ENCODE results near the gene ATP11A. TPM values are rescaled to one million over a fixed set of nuclear protein-coding genes. Genes with fewer than 3 reads are reported as not detected.

Gene ATP11A
- total and polyA plus RNA-seq, 7 donors, result 3.9 to 48.6 (median 26.4) TPM

DNA sequence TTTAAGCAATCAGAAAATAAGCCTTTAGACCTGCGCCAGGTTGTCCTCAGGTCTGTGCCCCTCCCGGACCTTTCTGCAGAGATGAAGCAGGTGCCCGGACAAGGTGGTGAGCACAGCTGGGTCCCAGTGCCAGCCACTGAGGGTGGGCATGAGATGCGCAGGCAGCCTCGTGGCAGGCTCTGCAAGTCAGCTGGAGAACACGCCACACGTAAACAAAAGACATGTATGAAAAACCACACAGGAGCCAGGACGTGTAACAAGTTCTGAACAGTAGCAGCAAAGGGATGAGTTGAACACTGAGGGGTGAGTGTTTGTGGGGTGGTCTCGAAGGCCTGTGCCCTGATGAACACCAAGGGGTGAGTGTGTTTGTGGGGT lies 210.4 kb downstream of the ATP11A start:
- H3K9me3 ChIP-seq, result no peaks in the 10 kb centered on the region
- no peak overlapping the region for H3K27ac ChIP-seq
- peaks cover 0 to 41% (median 7%) of the 10 kb centered on the region in 3 donors for H3K27me3 ChIP-seq (ENCODE audit: insufficient read depth in 3 of 3, low read length in 2 of 3)
- WGBS, 3 donors, result 87 to 93% (median 87%) methylated on average over 9 of the region's 9 CpGs
- no peaks in the 10 kb centered on the region for H3K4me1 ChIP-seq
- DNase-seq (no peak), ATAC-seq (no peak)
- no peaks in the 10 kb centered on the region for H3K36me3 ChIP-seq (ENCODE audit: insufficient read depth in 1 of 2, low read depth in 1 of 2)
- no peak overlapping the region for H3K4me3 ChIP-seq
- intact Hi-C loops (cut with DNase I), result no loop called here
- TF ChIP-seq, protein P1, sequence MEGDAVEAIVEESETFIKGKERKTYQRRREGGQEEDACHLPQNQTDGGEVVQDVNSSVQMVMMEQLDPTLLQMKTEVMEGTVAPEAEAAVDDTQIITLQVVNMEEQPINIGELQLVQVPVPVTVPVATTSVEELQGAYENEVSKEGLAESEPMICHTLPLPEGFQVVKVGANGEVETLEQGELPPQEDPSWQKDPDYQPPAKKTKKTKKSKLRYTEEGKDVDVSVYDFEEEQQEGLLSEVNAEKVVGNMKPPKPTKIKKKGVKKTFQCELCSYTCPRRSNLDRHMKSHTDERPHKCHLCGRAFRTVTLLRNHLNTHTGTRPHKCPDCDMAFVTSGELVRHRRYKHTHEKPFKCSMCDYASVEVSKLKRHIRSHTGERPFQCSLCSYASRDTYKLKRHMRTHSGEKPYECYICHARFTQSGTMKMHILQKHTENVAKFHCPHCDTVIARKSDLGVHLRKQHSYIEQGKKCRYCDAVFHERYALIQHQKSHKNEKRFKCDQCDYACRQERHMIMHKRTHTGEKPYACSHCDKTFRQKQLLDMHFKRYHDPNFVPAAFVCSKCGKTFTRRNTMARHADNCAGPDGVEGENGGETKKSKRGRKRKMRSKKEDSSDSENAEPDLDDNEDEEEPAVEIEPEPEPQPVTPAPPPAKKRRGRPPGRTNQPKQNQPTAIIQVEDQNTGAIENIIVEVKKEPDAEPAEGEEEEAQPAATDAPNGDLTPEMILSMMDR (IDR thresholded peaks at IDR 0.05), result no peak

DNA sequence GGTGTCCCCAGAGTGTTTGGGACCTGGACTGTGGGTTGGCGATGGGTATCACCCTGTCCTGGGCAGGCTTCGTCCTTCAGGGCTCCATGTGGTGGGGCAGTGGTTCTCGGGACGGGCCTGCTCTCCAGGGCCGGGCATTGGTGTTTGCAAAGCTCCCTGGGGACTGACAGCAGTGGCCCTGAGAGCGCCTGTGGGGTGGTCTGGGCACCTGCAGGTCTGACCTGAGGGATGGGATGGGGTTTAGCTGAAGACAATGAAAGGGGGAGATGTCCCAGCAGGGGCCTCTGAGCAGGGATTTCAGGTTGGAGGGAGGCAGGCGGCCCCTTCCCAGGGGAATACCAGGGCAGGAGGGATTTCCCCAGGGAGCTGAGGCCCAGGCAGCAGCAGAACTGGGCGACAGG lies 210.9 kb downstream of the ATP11A start:
- Histone ChIP-seq H3K27ac (no peak overlapping the region), H3K9me3 (no peaks in the 10 kb centered on the region), H3K36me3 (ENCODE audit: insufficient read depth in 1 of 2, low read depth in 1 of 2) (no peaks in the 10 kb centered on the region), H3K4me3 (no peak overlapping the region), H3K27me3 (ENCODE audit: insufficient read depth in 3 of 3, low read length in 2 of 3) (peaks cover 0 to 37% (median 7%) of the 10 kb centered on the region in 3 donors), H3K4me1 (no peaks in the 10 kb centered on the region)
- intact Hi-C loops (cut with DNase I), result no loop called here
- ATAC-seq (no peak), DNase-seq (no peak)
- WGBS, 3 donors, result 78 to 89% (median 82%) methylated on average over 8 of the region's 8 CpGs
- TF ChIP-seq, protein P1 (IDR thresholded peaks at IDR 0.05), result no peak

- Histone ChIP-seq H3K27me3 (ENCODE audit: insufficient read depth in 3 of 3, low read length in 2 of 3) (peaks cover 0 to 22% (median 9%) of the 10 kb centered on the region in 3 donors), H3K36me3 (ENCODE audit: insufficient read depth in 1 of 2, low read depth in 1 of 2) (no peaks in the 10 kb centered on the region), H3K9me3 (no peaks in the 10 kb centered on the region), H3K27ac (no peak overlapping the region), H3K4me1 (no peaks in the 10 kb centered on the region), H3K4me3 (no peak overlapping the region)
- DNase-seq, result no peak
- WGBS, 3 donors, result 72 to 78% (median 75%) methylated on average over 14 of the region's 14 CpGs
- intact Hi-C loops (cut with DNase I), result no loop called here
- TF ChIP-seq, protein P1 (IDR thresholded peaks at IDR 0.05), result no peak
- ATAC-seq, result no peak
Measured at GRCh38 chr13:112902101-112902651, 212.3 kb downstream of the ATP11A start.

DNA sequence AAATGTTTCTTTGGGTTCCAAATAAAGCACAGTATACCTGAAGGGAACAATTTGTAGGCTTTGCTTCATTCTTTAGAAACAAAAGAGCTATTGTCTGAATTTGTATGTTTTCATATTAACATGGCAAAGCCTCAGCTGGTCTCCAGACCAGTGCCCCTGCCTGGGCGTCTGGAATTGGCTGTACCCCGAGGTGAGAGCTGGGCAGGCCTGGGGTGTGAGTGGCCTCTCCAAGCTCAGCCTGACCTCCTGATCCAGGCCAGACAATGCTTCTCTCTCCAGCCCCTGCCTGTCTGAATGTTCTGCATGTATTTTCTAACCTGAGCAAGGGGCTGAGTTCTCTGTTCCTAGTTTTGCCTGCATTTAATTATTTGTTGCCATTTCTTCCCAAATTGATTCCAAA lies 212.8 kb downstream of the ATP11A start:
- Histone ChIP-seq H3K4me3 (no peak overlapping the region), H3K27ac (no peak overlapping the region), H3K27me3 (ENCODE audit: insufficient read depth in 3 of 3, low read length in 2 of 3) (peaks cover 0 to 20% (median 10%) of the 10 kb centered on the region in 3 donors), H3K4me1 (no peaks in the 10 kb centered on the region), H3K36me3 (ENCODE audit: insufficient read depth in 1 of 2, low read depth in 1 of 2) (no peaks in the 10 kb centered on the region), H3K9me3 (no peaks in the 10 kb centered on the region)
- ATAC-seq, result no peak
- TF ChIP-seq, protein P1 (IDR thresholded peaks at IDR 0.05), result no peak
- WGBS, 3 donors, result 67 to 93% (median 72%) methylated on average over 2 of the region's 2 CpGs
- intact Hi-C loops (cut with DNase I), result no loop called here
- no peak for DNase-seq

DNA sequence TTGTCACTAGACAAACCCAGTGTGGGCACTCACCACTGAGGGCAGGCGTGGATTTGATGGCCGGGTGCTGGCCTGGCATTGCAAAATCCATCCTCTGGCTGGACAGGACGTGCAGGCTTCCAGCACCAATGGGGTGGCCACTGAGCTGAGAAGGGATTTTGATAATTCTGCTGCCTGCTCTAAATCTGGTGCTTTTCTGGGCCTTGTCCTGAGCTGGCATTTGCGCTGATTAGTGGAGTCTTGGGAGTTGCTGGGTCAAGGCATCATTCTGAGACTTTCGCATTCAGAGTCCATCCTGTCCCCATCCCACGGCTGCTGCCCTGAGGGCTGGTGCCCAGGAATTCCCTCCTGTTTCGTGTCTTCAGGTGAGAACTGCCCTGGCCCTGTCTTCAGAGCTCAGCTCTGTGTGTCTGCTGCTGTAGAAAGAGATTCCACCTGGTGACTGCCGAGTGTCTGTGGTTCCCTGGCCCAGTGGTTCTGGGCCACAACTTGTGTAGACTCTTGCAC lies 213.3 kb downstream of the ATP11A start:
- no peaks in the 10 kb centered on the region for H3K36me3 ChIP-seq (ENCODE audit: insufficient read depth in 1 of 2, low read depth in 1 of 2)
- ATAC-seq, result no peak
- H3K4me1 ChIP-seq, result no peaks in the 10 kb centered on the region
- no peak for DNase-seq
- peaks cover 0 to 18% (median 11%) of the 10 kb centered on the region in 3 donors for H3K27me3 ChIP-seq (ENCODE audit: insufficient read depth in 3 of 3, low read length in 2 of 3)
- no peak overlapping the region for H3K27ac ChIP-seq
- TF ChIP-seq, protein P1 (IDR thresholded peaks at IDR 0.05), result no peak
- H3K9me3 ChIP-seq, result no peaks in the 10 kb centered on the region
- H3K4me3 ChIP-seq, result no peak overlapping the region
- intact Hi-C loops (cut with DNase I), result no loop called here
- 85 to 98% (median 92%) methylated on average over 8 of the region's 8 CpGs for WGBS, 3 donors

All from psoas muscle (tissue), 8 donors.